Body of pancreas (tissue), 4 donors: ENCODE data around the gene C8A. TPM values are rescaled to one million over a fixed set of nuclear protein-coding genes. Genes with fewer than 3 reads are reported as not detected.

Source experiments
- ATAC-seq: fragments of 150-250 bp; one replicate; pipeline ENCODE4 v1.9.1; 2016
- DNase-seq, 4 donors: peaks; one replicate each; pipeline ENCODE4 v3.0.0-alpha.2; 2019
- H3K27ac ChIP-seq, 4 donors: fragments of 200-600 bp; sonication (generic); 1 replicate in 3 of 4; 2 replicates in 1 of 4; pipeline versions ENCODE4 v1.5.1 to v1.6.1; 2016 to 2019; ENCODE audit warnings: mild to moderate bottlenecking in 1 of 4, mixed read lengths in 1 of 4, moderate library complexity in 1 of 4
- H3K27me3 ChIP-seq, 2 donors: fragments of 200-600 bp; sonication (generic); one replicate each; pipeline ENCODE4 v1.6.0; 2016; ENCODE audit warnings: mild to moderate bottlenecking in 1 of 2
- H3K36me3 ChIP-seq, 2 donors: fragments of 200-600 bp; sonication (generic); replicated peaks in 1 of 2; 2 replicates each; pipeline ENCODE4 v1.5.1; 2016; ENCODE audit warnings: low read depth in 2 of 2; ENCODE audit not compliant: insufficient read depth in 1 of 2
- H3K4me1 ChIP-seq: fragments of 200-600 bp; sonication (generic); one replicate; pipeline ENCODE4 v1.6.0; 2016
- H3K4me3 ChIP-seq, 2 donors: fragments of 200-600 bp; sonication (generic); 1 replicate in 1 of 2; 2 replicates in 1 of 2; pipeline ENCODE4 v1.5.1; 2016 to 2019
- H3K9me3 ChIP-seq, 3 donors: fragments of 200-600 bp; sonication (generic); 1 replicate in 2 of 3; 2 replicates in 1 of 3; pipeline ENCODE4 v1.5.1; 2016
- CTCF ChIP-seq, 7 experiments: fragments of 450-650 bp in 4 of 7; fragments of 200-600 bp in 3 of 7; sonication (generic) in 3 of 7; IDR thresholded peaks; one replicate each; pipeline ENCODE4 v1.5.1; 2016 to 2019; ENCODE audit warnings: antibody characterized with exemption in 7 of 7
- POLR2A ChIP-seq, 3 donors: fragments of 450-650 bp; IDR thresholded peaks; one replicate each; pipeline ENCODE4 v1.6.1; 2016; ENCODE audit warnings: antibody characterized with exemption in 3 of 3, mild to moderate bottlenecking in 2 of 3
- WGBS, 2 donors: methylation state at CpG; one replicate each; pipeline ENCODE4 v1.1.5; 2017; 5-methylcytosine and 5-hydroxymethylcytosine counted together
- intact Hi-C: fragments of 100-400 bp; cut with DNase I; formaldehyde crosslinking; loops from one replicate; pipeline ENCODE4 v1.15.1; 2023
- total RNA-seq, 2 donors: library from RNA; depleted of rRNA; stranded (reverse); fragments of >200 nt; gene quantifications; one replicate each; pipeline ENCODE4 v1.1.0, GENCODE V29; 2016

C8A gene
- total RNA-seq, 2 donors from 2014 or later = not detected

GRCh38 chr1:56904663-56905397 is 50.2 kb downstream of the C8A start:
- H3K9me3 ChIP-seq = no peaks in the 10 kb centered on the region
- no peak overlapping the region for H3K4me3 ChIP-seq
- DNase-seq (no peak), ATAC-seq (no peak)
- intact Hi-C loops = no loop called here
- peaks cover 11% of the 10 kb centered on the region for H3K4me1 ChIP-seq
- WGBS, 2 donors = 68 to 82% methylated on average over 2 of the region's 2 CpGs
- H3K27ac ChIP-seq = no peak overlapping the region
- TF ChIP-seq POLR2A (IDR thresholded peaks at IDR 0.05) = no peak
- no peak for TF ChIP-seq CTCF (IDR thresholded peaks at IDR 0.05)
- H3K36me3 ChIP-seq = no peaks in the 10 kb centered on the region
- no peaks in the 10 kb centered on the region for H3K27me3 ChIP-seq

DNA sequence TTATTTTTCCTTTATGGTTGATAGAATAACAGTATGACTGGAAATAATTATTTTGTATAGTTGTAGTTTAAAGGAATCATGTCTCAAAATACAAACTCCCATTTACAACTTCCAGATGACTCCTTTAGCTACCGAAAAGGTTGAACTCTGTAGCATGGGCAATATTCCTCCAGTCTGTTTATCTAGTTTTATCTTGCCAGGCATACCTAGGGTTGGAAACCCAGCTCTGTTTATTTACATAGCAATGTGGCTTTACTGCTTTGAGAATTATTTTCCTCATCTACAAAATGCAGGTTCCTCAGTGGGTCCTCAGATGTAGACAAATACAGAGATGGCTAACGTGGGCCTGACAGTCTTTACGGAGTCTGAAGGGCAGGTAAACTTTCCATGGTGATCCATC is 51.1 kb downstream of the C8A start:
- DNase-seq (no peak), ATAC-seq (no peak)
- H3K4me1 ChIP-seq = peaks cover 19% of the 10 kb centered on the region
- no peak overlapping the region for H3K27ac ChIP-seq
- no peak for TF ChIP-seq POLR2A (IDR thresholded peaks at IDR 0.05)
- TF ChIP-seq CTCF (IDR thresholded peaks at IDR 0.05) = no peak
- no peaks in the 10 kb centered on the region for H3K36me3 ChIP-seq
- H3K9me3 ChIP-seq = no peaks in the 10 kb centered on the region
- H3K27me3 ChIP-seq = no peaks in the 10 kb centered on the region
- H3K4me3 ChIP-seq = no peak overlapping the region
- intact Hi-C loops = no loop called here
- WGBS, 2 donors = 64 to 77% methylated on average over 3 of the region's 3 CpGs

GRCh38 chr1:56908619-56909221 is 54.1 kb downstream of the C8A start:
- Histone ChIP-seq H3K27ac (no peak overlapping the region), H3K4me3 (no peak overlapping the region), H3K9me3 (no peaks in the 10 kb centered on the region), H3K36me3 (no peaks in the 10 kb centered on the region), H3K27me3 (no peaks in the 10 kb centered on the region), H3K4me1 (peaks cover 28% of the 10 kb centered on the region)
- WGBS, 2 donors = 78 to 87% methylated on average over 1 of the region's 1 CpG
- no peak for TF ChIP-seq CTCF (IDR thresholded peaks at IDR 0.05)
- no peak for TF ChIP-seq POLR2A (IDR thresholded peaks at IDR 0.05)
- DNase-seq (no peak), ATAC-seq (no peak)
- intact Hi-C loops = no loop called here

DNA sequence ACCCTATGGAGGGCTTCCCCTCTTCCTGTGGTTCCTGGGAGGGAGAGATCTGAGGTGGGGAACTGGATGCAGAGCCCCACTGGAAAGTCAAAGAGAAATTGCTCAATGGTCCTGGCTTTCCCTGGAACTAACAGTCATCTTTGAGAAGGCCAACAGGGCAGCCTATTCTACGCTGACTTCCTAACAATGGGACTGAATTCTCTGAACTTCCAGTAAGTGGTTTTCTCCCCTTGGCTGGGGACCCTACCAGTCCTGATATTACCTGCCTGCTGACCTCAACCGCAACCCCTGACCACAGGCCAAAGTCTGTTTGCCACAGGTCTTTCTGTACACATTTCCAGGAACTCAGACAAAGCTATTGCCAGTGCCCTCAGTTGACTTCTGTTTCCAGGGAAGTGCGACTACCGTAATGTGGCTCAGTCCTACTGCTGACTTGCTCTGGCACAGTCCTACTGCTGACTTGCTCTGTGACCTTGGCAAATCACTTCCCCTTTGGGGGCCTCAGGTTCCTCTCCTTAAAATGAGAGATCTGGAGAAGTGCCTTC is 55.9 kb downstream of the C8A start:
- TF ChIP-seq CTCF (IDR thresholded peaks at IDR 0.05) (no peak), POLR2A (IDR thresholded peaks at IDR 0.05) (no peak)
- no peaks in the 10 kb centered on the region for H3K27me3 ChIP-seq
- H3K36me3 ChIP-seq = no peaks in the 10 kb centered on the region
- DNase-seq (peak; percentile 59 to 76 (median 68)), ATAC-seq (peak; percentile 93)
- H3K4me1 ChIP-seq = peaks cover 26% of the 10 kb centered on the region
- WGBS, 2 donors = 29 to 46% methylated on average over 4 of the region's 4 CpGs
- H3K4me3 ChIP-seq = no peak overlapping the region
- intact Hi-C loops = no loop called here
- H3K9me3 ChIP-seq = no peaks in the 10 kb centered on the region
- H3K27ac ChIP-seq = peak overlapping the region in 2 of 4 donors; percentile 19 to 51
